SJCRH30 (cell line): ENCODE results near the gene MCM7. TPM values are rescaled to one million over a fixed set of nuclear protein-coding genes. Genes with fewer than 3 reads are reported as not detected.

ENCODE experiments used
- DNase-seq, 2 experiments: peaks; one replicate each; pipeline ENCODE4 v3.0.0-alpha.2; 2015 to 2020
- H3K27ac ChIP-seq: fragments of 250-450 bp; sonication (Bioruptor Pico); 2 replicates; pipeline ENCODE4 v1.5.1; 2020; ENCODE audit warnings: mild to moderate bottlenecking, moderate library complexity
- H3K27me3 ChIP-seq: fragments of 250-450 bp; sonication (Bioruptor Pico); 2 replicates; pipeline ENCODE4 v1.5.1; 2020; ENCODE audit warnings: mild to moderate bottlenecking, moderate library complexity
- H3K36me3 ChIP-seq: fragments of 250-450 bp; sonication (Bioruptor Pico); 2 replicates; pipeline ENCODE4 v1.5.1; 2020; ENCODE audit warnings: mild to moderate bottlenecking, moderate library complexity
- H3K4me1 ChIP-seq: fragments of 250-450 bp; sonication (Bioruptor Pico); 2 replicates; pipeline ENCODE4 v1.5.1; 2020; ENCODE audit warnings: mild to moderate bottlenecking, moderate library complexity
- H3K4me3 ChIP-seq: fragments of 250-450 bp; sonication (Bioruptor Pico); 2 replicates; pipeline ENCODE4 v1.5.1; 2020; ENCODE audit warnings: mild to moderate bottlenecking, moderate library complexity
- H3K9me3 ChIP-seq: fragments of 250-450 bp; sonication (Bioruptor Pico); replicated peaks from 2 replicates; pipeline ENCODE4 v1.5.1; 2020; ENCODE audit warnings: mild to moderate bottlenecking, moderate library complexity
- total RNA-seq: library from RNA; depleted of rRNA; stranded (reverse); fragments of >200 nt; shearing (Covaris generic); gene quantifications from 2 replicates; pipeline ENCODE4 v1.2.3, GENCODE V29; 2014; rRNA removed

The MCM7 gene
- total RNA-seq, 1 experiment from 2014 or later: 353 TPM

- Histone ChIP-seq H3K36me3 (no peaks in the 10 kb centered on the region; the same call in 1 of the 2 replicates), H3K27ac (peak within 1 kb of the TSS; percentile 69), H3K4me3 (peak within 1 kb of the TSS; percentile 85), H3K27me3 (no peaks in the 10 kb centered on the region), H3K9me3 (no peaks in the 10 kb centered on the region), H3K4me1 (peaks cover 5% of the 10 kb centered on the region; the same call in 1 of the 2 replicates)
- peak; percentile 88 to 91 for DNase-seq
Measured at GRCh38 chr7:100049441-100050291, 51.5 kb downstream of the MCM7 start, which contains the start of gene ZSCAN21. TSS of gene ZSCAN21 (plus strand) at chr7:100049774. CDS start at chr7:100057007, 7,233 bp downstream.

GRCh38 chr7:100048680-100049079 is 52.5 kb downstream of the MCM7 start:
- Histone ChIP-seq H3K4me3 (no peak overlapping the region), H3K4me1 (peaks cover 5% of the 10 kb centered on the region; the same call in 1 of the 2 replicates), H3K9me3 (no peaks in the 10 kb centered on the region), H3K27me3 (no peaks in the 10 kb centered on the region), H3K27ac (no peak overlapping the region), H3K36me3 (no peaks in the 10 kb centered on the region; the same call in 1 of the 2 replicates)
- no peak for DNase-seq

- no peaks in the 10 kb centered on the region for H3K4me1 ChIP-seq
- no peaks in the 10 kb centered on the region for H3K36me3 ChIP-seq
- no peak overlapping the region for H3K27ac ChIP-seq
- no peaks in the 10 kb centered on the region for H3K9me3 ChIP-seq
- DNase-seq: no peak
- H3K27me3 ChIP-seq: no peaks in the 10 kb centered on the region
- H3K4me3 ChIP-seq: no peak overlapping the region
Measured at GRCh38 chr7:100044718-100045117, 56.5 kb downstream of the MCM7 start.

Other genes starting within 250 kb of the MCM7 start
- 0.32 TPM in 1 of 2 replicates, not detected in the other for gene OR2AE1, start 224.4 kb downstream of the MCM7 start, total RNA-seq
- gene TRIM4, start 181.9 kb downstream of the MCM7 start, total RNA-seq: 16.3 and 18.5 TPM in 2 replicates
- not detected in 2 replicates for gene GJC3, start 171.8 kb downstream of the MCM7 start, total RNA-seq
- gene AZGP1, start 125.4 kb downstream of the MCM7 start, total RNA-seq: 0.10 TPM in 1 of 2 replicates, not detected in the other
- gene ZKSCAN1, start 85.8 kb downstream of the MCM7 start, total RNA-seq: 17.7 and 20.0 TPM in 2 replicates
- gene ZSCAN21, start 51.6 kb downstream of the MCM7 start, total RNA-seq: 15.1 and 17.9 TPM in 2 replicates
- 37.1 and 44.3 TPM in 2 replicates for gene ZNF3, start 19.7 kb downstream of the MCM7 start, total RNA-seq
- 115 and 126 TPM in 2 replicates for gene COPS6, start 12.4 kb downstream of the MCM7 start, total RNA-seq
- gene AP4M1, start 246 bp upstream of the MCM7 start, total RNA-seq: 9.9 and 13.9 TPM in 2 replicates
- 42.2 and 47.8 TPM in 2 replicates for gene TAF6, start 18.0 kb upstream of the MCM7 start, total RNA-seq
- gene CNPY4, start 18.2 kb upstream of the MCM7 start, total RNA-seq: 13.2 and 13.7 TPM in 2 replicates
- gene MBLAC1, start 25.6 kb upstream of the MCM7 start, total RNA-seq: 1.4 and 1.6 TPM in 2 replicates
- gene LAMTOR4, start 47.5 kb upstream of the MCM7 start, total RNA-seq: 65.4 and 84.6 TPM in 2 replicates
- 9.6 and 15.4 TPM in 2 replicates for gene TRAPPC14, start 57.3 kb upstream of the MCM7 start, total RNA-seq
- gene GAL3ST4, start 67.2 kb upstream of the MCM7 start, total RNA-seq: 7.4 and 8.0 TPM in 2 replicates
- gene GPC2, start 76.0 kb upstream of the MCM7 start, total RNA-seq: 16.7 and 17.2 TPM in 2 replicates
- 0.10 and 1.3 TPM in 2 replicates for gene STAG3, start 76.5 kb upstream of the MCM7 start, total RNA-seq
- not detected in 2 replicates for gene PVRIG, start 118.6 kb upstream of the MCM7 start, total RNA-seq
- gene SPDYE3, start 206.3 kb upstream of the MCM7 start, total RNA-seq: 0.06 TPM in 1 of 2 replicates, not detected in the other